ENCODE results near the gene PIM1. TPM values are rescaled to one million over a fixed set of nuclear protein-coding genes. Genes with fewer than 3 reads are reported as not detected.

PIM1 gene
- total RNA-seq, 1 experiment from 2014 or later, result 42.1 TPM

GRCh38 chr6:37206622-37207021 lies 36.7 kb downstream of the PIM1 start:
- CTCF ChIA-PET, result interaction anchor here (0.6 to 1.4 kb wide), 2 partner anchors 9 to 189 kb away, joined by 3 to 4 read pairs; no protein-coding TSS in a partner anchor
- POLR2A ChIA-PET, result no interaction called here
- BruUV-seq (replicated peaks), result no TSS peak
- H3K9me3 ChIP-seq (ENCODE audit: control insufficient read depth, insufficient read depth, low read depth, low read length), result no peaks in the 10 kb centered on the region
- ATAC-seq (no peak), DNase-seq (ENCODE audit: low read depth, low spot score) (no peak)
- no peak overlapping the region for H3K4me3 ChIP-seq (ENCODE audit: low read depth in 2 of 2, low read length in 2 of 2)
- H3K27me3 ChIP-seq (ENCODE audit: control insufficient read depth, insufficient read depth, low read length), result no peaks in the 10 kb centered on the region
- TF ChIP-seq TCF7L2 (IDR thresholded peaks at IDR 0.05; ENCODE audit: low read depth, low read length), result no peak
- TF ChIP-seq POLR2AphosphoS5 (IDR thresholded peaks at IDR 0.05; ENCODE audit: low read depth, low read length), result no peak
- no peak for TF ChIP-seq SIN3A (IDR thresholded peaks at IDR 0.05; ENCODE audit: borderline replicate concordance, insufficient read depth, low read depth, low read length)
- TF ChIP-seq, protein P1, sequence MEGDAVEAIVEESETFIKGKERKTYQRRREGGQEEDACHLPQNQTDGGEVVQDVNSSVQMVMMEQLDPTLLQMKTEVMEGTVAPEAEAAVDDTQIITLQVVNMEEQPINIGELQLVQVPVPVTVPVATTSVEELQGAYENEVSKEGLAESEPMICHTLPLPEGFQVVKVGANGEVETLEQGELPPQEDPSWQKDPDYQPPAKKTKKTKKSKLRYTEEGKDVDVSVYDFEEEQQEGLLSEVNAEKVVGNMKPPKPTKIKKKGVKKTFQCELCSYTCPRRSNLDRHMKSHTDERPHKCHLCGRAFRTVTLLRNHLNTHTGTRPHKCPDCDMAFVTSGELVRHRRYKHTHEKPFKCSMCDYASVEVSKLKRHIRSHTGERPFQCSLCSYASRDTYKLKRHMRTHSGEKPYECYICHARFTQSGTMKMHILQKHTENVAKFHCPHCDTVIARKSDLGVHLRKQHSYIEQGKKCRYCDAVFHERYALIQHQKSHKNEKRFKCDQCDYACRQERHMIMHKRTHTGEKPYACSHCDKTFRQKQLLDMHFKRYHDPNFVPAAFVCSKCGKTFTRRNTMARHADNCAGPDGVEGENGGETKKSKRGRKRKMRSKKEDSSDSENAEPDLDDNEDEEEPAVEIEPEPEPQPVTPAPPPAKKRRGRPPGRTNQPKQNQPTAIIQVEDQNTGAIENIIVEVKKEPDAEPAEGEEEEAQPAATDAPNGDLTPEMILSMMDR (IDR thresholded peaks at IDR 0.05), result no peak
- TF ChIP-seq, protein P2, sequence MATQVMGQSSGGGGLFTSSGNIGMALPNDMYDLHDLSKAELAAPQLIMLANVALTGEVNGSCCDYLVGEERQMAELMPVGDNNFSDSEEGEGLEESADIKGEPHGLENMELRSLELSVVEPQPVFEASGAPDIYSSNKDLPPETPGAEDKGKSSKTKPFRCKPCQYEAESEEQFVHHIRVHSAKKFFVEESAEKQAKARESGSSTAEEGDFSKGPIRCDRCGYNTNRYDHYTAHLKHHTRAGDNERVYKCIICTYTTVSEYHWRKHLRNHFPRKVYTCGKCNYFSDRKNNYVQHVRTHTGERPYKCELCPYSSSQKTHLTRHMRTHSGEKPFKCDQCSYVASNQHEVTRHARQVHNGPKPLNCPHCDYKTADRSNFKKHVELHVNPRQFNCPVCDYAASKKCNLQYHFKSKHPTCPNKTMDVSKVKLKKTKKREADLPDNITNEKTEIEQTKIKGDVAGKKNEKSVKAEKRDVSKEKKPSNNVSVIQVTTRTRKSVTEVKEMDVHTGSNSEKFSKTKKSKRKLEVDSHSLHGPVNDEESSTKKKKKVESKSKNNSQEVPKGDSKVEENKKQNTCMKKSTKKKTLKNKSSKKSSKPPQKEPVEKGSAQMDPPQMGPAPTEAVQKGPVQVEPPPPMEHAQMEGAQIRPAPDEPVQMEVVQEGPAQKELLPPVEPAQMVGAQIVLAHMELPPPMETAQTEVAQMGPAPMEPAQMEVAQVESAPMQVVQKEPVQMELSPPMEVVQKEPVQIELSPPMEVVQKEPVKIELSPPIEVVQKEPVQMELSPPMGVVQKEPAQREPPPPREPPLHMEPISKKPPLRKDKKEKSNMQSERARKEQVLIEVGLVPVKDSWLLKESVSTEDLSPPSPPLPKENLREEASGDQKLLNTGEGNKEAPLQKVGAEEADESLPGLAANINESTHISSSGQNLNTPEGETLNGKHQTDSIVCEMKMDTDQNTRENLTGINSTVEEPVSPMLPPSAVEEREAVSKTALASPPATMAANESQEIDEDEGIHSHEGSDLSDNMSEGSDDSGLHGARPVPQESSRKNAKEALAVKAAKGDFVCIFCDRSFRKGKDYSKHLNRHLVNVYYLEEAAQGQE (IDR thresholded peaks at IDR 0.05; ENCODE audit: insufficient read depth in 1 of 2, low read depth in 2 of 2, low read length in 1 of 2), result no peak
- in situ Hi-C loops (cut with HindIII; ENCODE audit: low pct_unique_long_range_greater_than_20kb, low sequenced_read_pairs) (no loop called here), intact Hi-C loops (cut with micrococcal nuclease; ENCODE audit: unreplicated experiment) (no loop called here)
- no peaks in the 10 kb centered on the region; the same call in 1 of the 2 replicates for H3K4me1 ChIP-seq (ENCODE audit: control insufficient read depth, insufficient read depth, low read length)
- H3K36me3 ChIP-seq (ENCODE audit: control insufficient read depth, insufficient read depth, low read length), result no peaks in the 10 kb centered on the region
- no peak overlapping the region for H3K27ac ChIP-seq (ENCODE audit: low read length)

DNA sequence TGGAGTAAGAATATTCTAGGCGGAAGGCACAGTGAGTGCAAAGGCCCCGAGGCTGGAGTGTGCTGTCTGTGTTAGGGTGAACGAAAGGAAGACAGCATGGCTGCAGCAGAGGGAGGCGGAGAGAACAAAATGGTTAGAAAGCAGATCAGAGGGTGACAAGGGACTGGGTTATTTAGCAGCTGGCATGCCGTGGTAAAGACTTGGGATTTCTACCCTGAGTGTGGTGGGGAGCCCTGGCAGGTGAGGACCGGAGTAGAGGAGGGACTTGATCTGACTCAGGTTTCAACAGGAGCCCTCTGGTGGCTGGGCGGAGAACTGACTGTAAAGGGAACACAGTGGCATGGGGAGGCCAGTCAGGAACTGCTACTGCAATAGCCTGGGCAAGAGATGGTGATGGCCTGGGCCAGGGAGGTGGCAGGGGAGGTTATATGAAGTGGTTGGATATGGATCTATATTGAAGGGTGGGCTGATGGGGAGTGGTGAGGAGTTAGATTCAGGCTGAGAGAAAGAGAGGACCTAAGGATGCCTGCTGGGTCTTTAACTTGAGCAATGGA lies 38.0 kb downstream of the PIM1 start:
- BruUV-seq (replicated peaks), result no TSS peak
- no peak overlapping the region for H3K4me3 ChIP-seq (ENCODE audit: low read depth in 2 of 2, low read length in 2 of 2)
- H3K27me3 ChIP-seq (ENCODE audit: control insufficient read depth, insufficient read depth, low read length), result no peaks in the 10 kb centered on the region
- H3K36me3 ChIP-seq (ENCODE audit: control insufficient read depth, insufficient read depth, low read length), result no peaks in the 10 kb centered on the region
- no peaks in the 10 kb centered on the region for H3K9me3 ChIP-seq (ENCODE audit: control insufficient read depth, insufficient read depth, low read depth, low read length)
- TF ChIP-seq SIN3A (IDR thresholded peaks at IDR 0.05; ENCODE audit: borderline replicate concordance, insufficient read depth, low read depth, low read length), result no peak
- TF ChIP-seq, protein P1 (IDR thresholded peaks at IDR 0.05), result peak; percentile 90
- TF ChIP-seq, protein P2 (IDR thresholded peaks at IDR 0.05; ENCODE audit: insufficient read depth in 1 of 2, low read depth in 2 of 2, low read length in 1 of 2), result no peak
- in situ Hi-C loops (cut with HindIII; ENCODE audit: low pct_unique_long_range_greater_than_20kb, low sequenced_read_pairs) (no loop called here), intact Hi-C loops (cut with micrococcal nuclease; ENCODE audit: unreplicated experiment) (no loop called here)
- peak; percentile 83 for DNase-seq (ENCODE audit: low read depth, low spot score)
- ChIA-PET CTCF (interaction anchor here (0.8 to 3.3 kb wide), 4 partner anchors 179 to 190 kb away, joined by 3 to 72 read pairs (median 4); no protein-coding TSS in a partner anchor), POLR2A (interaction anchor here (0.6 kb wide), 1 partner anchor 190 kb away, joined by 4 read pairs; no protein-coding TSS in a partner anchor)
- ATAC-seq, result peak; percentile 91
- H3K4me1 ChIP-seq (ENCODE audit: control insufficient read depth, insufficient read depth, low read length), result no peaks in the 10 kb centered on the region; the same call in 1 of the 2 replicates
- H3K27ac ChIP-seq (ENCODE audit: low read length), result no peak overlapping the region
